Measurements from ENCODE around the gene BTBD9. TPM values are rescaled to one million over a fixed set of nuclear protein-coding genes. Genes with fewer than 3 reads are reported as not detected.

BTBD9 gene
- total and polyA plus RNA-seq, 2 of the 13 experiments (the other 11 are each of a cell fraction or from before 2014, with no cell fraction given): 1.2 to 3.0 TPM

DNA sequence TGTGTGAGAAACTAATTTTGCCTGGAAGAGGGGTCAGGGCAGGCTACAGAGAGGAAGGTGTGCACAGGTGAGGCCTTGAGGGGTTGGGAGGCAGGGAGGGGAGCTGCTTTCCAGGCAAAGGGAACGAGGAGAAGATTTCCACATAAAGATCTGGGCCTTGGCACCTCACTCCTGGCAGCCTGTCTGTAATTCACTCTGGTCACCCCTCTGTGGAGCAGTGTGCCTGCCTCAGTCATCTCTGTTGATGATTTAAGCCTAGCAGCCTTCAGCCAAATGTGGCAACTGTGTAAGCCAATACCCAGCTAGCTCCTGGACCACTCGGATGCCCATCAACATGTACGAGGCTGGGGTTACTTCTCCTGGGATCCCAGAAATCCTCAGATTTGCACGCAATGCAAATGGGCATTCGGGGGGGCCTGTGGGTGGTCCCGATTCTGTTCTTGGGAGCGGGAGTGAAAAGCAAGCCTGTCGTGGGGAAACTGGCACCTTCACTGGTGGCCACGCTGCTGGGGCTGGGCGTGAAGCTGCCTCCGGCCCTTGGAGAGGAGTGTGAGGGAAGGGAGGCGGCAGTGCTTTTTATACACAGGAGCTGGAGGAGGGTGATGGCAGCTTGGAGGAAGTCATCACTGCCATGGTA is 459.8 kb downstream of the BTBD9 start:
- H3K27me3 ChIP-seq (ENCODE audit: control insufficient read depth in 1 of 2, insufficient read depth in 2 of 2, low read length in 2 of 2): no peaks in the 10 kb centered on the region
- 81% methylated on average over 12 of the region's 12 CpGs for WGBS (ENCODE audit: low lambda C conversion rate)
- in situ Hi-C loops (cut with HindIII; ENCODE audit: extremely low pct_ligation_motif_present, low pct_unique_long_range_greater_than_20kb): no loop called here
- FAIRE-seq (no peak), ATAC-seq (no peak), DNase-seq (ENCODE audit: low spot score) (no peak)
- POLR2A ChIA-PET: no interaction called here
- H3K4me1 ChIP-seq (ENCODE audit: insufficient read depth, low read length): peaks cover 33% of the 10 kb centered on the region
- H3K9me3 ChIP-seq (ENCODE audit: low read length): no peaks in the 10 kb centered on the region
- CTCF ChIA-PET (ENCODE audit: low intra/inter-chr PET ratio, low total read pairs): no interaction called here
- no peak overlapping the region for H3K4me2 ChIP-seq (ENCODE audit: low read depth, low read length)
- intact Hi-C loops (cut with micrococcal nuclease; ENCODE audit: unreplicated experiment): loop anchor here (10.0 kb wide), 1 partner anchor 315 kb away; no protein-coding TSS in a partner anchor
- no peak overlapping the region for H3K27ac ChIP-seq (ENCODE audit: extremely low read length, insufficient read depth, low read length)
- H3K36me3 ChIP-seq (replicated peaks in 1 of 2; ENCODE audit: control insufficient read depth in 1 of 2, insufficient read depth in 2 of 2, low read length in 2 of 2): no peaks in the 10 kb centered on the region
- no peak overlapping the region for H3K9ac ChIP-seq (ENCODE audit: insufficient read depth, low read depth, low read length)
- no peak overlapping the region for H3K4me3 ChIP-seq (replicated peaks in 1 of 3; ENCODE audit: insufficient read depth in 1 of 3, low read depth in 2 of 3, low read length in 3 of 3)
- no peak overlapping the region for H2AFZ ChIP-seq (ENCODE audit: low read length)
- BruUV-seq (replicated peaks): no TSS peak
- H4K20me1 ChIP-seq (ENCODE audit: insufficient read depth, low read length): no peaks in the 10 kb centered on the region
- H3K79me2 ChIP-seq (ENCODE audit: insufficient read depth, low read length): no peaks in the 10 kb centered on the region
- TF ChIP-seq, protein P1, sequence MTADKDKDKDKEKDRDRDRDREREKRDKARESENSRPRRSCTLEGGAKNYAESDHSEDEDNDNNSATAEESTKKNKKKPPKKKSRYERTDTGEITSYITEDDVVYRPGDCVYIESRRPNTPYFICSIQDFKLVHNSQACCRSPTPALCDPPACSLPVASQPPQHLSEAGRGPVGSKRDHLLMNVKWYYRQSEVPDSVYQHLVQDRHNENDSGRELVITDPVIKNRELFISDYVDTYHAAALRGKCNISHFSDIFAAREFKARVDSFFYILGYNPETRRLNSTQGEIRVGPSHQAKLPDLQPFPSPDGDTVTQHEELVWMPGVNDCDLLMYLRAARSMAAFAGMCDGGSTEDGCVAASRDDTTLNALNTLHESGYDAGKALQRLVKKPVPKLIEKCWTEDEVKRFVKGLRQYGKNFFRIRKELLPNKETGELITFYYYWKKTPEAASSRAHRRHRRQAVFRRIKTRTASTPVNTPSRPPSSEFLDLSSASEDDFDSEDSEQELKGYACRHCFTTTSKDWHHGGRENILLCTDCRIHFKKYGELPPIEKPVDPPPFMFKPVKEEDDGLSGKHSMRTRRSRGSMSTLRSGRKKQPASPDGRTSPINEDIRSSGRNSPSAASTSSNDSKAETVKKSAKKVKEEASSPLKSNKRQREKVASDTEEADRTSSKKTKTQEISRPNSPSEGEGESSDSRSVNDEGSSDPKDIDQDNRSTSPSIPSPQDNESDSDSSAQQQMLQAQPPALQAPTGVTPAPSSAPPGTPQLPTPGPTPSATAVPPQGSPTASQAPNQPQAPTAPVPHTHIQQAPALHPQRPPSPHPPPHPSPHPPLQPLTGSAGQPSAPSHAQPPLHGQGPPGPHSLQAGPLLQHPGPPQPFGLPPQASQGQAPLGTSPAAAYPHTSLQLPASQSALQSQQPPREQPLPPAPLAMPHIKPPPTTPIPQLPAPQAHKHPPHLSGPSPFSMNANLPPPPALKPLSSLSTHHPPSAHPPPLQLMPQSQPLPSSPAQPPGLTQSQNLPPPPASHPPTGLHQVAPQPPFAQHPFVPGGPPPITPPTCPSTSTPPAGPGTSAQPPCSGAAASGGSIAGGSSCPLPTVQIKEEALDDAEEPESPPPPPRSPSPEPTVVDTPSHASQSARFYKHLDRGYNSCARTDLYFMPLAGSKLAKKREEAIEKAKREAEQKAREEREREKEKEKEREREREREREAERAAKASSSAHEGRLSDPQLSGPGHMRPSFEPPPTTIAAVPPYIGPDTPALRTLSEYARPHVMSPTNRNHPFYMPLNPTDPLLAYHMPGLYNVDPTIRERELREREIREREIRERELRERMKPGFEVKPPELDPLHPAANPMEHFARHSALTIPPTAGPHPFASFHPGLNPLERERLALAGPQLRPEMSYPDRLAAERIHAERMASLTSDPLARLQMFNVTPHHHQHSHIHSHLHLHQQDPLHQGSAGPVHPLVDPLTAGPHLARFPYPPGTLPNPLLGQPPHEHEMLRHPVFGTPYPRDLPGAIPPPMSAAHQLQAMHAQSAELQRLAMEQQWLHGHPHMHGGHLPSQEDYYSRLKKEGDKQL (CRISPR knock-in tag; IDR thresholded peaks at IDR 0.05; ENCODE audit: low read depth): no peak
- no peak for TF ChIP-seq THAP11 (CRISPR knock-in tag; IDR thresholded peaks at IDR 0.05)
- no peak for TF ChIP-seq NFIB (CRISPR knock-in tag; IDR thresholded peaks at IDR 0.05; ENCODE audit: borderline replicate concordance)
- TF ChIP-seq REST (IDR thresholded peaks at IDR 0.05; ENCODE audit: borderline replicate concordance in 1 of 2, low read depth in 1 of 2, low read length in 2 of 2): no peak
- TF ChIP-seq SNRNP70 (IDR thresholded peaks at IDR 0.05; ENCODE audit: low read depth, low read length): no peak
- no peak for TF ChIP-seq ZNF790 (CRISPR knock-in tag; IDR thresholded peaks at IDR 0.05; ENCODE audit: borderline replicate concordance)
- no peak for TF ChIP-seq GATAD1 (CRISPR knock-in tag; IDR thresholded peaks at IDR 0.05)
- TF ChIP-seq, protein P2, sequence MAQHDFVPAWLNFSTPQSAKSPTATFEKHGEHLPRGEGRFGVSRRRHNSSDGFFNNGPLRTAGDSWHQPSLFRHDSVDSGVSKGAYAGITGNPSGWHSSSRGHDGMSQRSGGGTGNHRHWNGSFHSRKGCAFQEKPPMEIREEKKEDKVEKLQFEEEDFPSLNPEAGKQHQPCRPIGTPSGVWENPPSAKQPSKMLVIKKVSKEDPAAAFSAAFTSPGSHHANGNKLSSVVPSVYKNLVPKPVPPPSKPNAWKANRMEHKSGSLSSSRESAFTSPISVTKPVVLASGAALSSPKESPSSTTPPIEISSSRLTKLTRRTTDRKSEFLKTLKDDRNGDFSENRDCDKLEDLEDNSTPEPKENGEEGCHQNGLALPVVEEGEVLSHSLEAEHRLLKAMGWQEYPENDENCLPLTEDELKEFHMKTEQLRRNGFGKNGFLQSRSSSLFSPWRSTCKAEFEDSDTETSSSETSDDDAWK (CRISPR knock-in tag; IDR thresholded peaks at IDR 0.05): no peak
- no peak for TF ChIP-seq CREM (IDR thresholded peaks at IDR 0.05)
- TF ChIP-seq CREM (CRISPR knock-in tag; IDR thresholded peaks at IDR 0.05): no peak
- no peak for TF ChIP-seq JUN (CRISPR knock-in tag; IDR thresholded peaks at IDR 0.05)
- TF ChIP-seq ZNF33B (CRISPR knock-in tag; IDR thresholded peaks at IDR 0.05): no peak
- no peak for TF ChIP-seq TOE1 (CRISPR knock-in tag; IDR thresholded peaks at IDR 0.05)
- no peak for TF ChIP-seq SOX5 (CRISPR knock-in tag; IDR thresholded peaks at IDR 0.05; ENCODE audit: borderline replicate concordance)
